NCI-H446 treated with DMSO at 0.1 percent for 48 hours (cell line): ENCODE results near the gene LSM10.

ENCODE experiments used
- DNase-seq: peaks from one replicate; lab custom pipeline; 2025; lab: John Stamatoyannopoulos, UW

LSM10 gene

DNA sequence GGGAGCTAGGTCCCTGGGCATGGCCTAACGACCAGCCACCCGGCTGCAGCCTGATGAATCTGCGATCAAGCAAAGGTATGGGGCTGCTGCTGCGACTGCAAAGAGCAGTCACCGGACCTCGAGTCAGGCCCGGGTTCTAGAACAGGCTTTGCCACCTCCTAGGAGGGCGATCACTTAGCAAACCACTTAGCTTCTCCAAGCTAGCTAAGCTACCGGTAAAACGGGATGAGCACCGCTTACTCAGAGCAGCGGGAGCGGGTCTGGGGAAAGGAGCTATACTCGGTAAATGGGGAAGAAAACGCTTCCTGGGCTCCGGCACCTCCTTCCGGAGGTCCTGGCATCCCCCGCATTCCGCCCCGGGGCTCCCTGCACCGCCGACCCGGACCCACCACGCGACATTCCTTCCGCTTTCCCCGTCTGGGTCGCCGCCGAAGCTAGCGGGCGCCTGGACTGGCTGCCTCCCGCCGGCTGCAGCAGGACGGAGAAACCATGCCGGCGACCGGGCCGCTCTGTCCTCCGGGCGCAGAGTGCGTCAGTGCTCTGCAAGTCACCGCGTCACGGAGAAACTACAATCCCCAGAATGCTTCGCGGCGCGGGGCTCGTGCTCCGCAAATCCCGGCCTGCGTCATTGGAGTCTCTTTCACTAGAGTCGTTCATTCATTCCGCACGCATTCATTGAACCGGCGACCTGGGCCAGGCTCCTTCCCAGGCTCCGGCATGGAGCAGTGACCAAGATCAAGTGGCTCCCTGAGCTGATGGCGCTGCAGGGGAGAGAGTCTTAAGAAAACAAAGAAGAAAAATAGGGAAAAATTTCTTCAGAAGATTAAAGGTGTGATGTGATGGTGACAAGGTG, at the start of gene LSM10:
Gene LSM10 (minus strand): TSS at position 531 of the 853 bp plus-strand sequence. CDS start 3,779 bp downstream, outside the sequence.
- DNase-seq: peak; percentile 85

DNA sequence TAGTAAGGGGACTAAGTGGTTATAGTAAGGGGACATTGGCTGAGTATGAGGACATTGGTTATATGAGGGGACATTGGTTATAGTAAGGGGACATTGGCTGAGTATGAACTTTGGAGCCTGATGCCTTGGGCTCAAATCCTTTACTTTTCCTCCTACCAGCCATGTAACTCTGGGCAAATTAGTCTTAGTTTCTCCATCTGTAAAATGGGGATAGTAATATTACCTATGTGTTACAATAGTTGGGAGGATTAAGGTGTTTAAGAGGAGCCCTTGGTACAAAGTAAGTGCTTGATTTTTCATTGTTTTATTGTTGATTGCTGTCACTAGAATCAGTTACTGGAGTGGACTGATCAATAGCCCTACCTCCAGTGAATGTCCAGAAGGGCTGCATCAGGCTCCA, 49.7 kb upstream of the LSM10 start:
- no peak for DNase-seq

DNA sequence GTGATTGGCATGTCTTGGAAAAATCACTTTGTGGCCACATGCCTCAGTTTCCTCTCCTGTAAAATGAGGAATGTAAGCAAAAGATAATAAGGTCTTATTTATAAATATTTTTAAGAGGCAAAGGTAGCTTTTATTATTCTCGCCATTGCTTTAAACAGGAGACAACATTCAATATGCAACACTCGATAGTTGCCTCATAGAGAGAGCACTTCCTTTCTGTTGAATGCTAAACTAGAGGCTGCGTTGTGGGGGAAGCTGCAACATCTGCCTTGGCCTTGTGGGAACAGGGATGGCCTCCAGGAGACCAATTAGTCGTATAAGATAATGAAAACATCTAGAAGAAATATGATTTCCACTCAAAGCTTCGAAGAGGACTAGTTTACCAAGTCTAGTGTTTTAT, 49.0 kb upstream of the LSM10 start:
- DNase-seq: no peak

DNA sequence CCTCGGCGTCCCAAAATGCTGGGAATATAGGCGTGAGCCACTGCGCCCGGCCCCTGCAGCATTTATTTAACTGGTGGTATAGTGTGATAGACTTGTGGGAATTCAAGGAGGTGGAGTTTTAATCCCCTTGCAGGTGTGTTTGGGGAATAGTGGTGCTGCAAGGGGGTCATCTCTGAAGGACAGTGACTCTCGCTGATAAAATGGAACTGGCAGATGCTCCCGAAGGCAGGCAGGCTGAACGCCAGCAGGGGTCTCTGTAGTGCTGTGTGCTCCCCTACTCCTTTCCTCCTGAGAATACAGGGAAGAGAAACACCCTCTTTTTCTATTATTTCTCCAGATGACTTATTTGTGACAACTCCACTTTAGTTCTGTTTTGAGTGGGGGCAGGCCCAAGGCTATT, 48.6 kb upstream of the LSM10 start:
- DNase-seq: no peak

DNA sequence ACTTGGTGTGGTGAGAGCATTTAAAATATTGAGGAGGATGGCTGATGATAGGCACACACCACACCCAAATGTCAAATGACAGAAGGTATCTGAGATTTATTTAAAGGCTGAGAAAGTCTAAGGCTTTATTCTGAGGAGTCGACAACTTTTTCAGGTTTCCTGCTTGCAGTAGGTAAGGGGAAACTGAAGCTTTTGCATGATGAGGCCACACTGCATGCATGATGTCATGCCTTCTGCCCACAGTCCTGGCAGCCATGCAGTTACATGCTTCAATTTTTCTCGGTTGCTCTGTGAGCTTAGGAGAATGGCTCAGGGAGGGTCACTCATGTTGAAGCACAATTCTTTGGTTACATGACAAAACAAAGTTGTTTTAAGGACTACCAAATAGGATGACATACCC, 45.6 kb upstream of the LSM10 start:
- no peak for DNase-seq

DNA sequence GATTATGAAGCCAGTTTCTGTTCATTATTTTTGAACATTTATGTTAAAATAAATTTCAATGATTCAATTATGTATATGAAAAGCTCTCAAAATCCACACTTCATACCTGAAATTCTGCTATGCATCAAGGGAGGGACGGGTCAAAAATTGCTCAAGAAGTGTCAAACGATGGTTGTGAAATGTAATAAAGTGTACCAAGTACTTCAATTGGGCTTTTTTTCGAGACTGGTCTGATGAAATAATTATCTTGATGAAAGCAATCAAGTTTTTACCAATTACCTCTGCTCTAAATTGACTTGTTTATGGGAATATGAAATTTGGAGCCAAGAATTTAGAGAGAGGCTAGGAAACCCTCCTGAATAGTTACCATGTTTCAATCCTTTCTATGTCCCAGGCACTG, 44.6 kb upstream of the LSM10 start:
- no peak for DNase-seq

DNA sequence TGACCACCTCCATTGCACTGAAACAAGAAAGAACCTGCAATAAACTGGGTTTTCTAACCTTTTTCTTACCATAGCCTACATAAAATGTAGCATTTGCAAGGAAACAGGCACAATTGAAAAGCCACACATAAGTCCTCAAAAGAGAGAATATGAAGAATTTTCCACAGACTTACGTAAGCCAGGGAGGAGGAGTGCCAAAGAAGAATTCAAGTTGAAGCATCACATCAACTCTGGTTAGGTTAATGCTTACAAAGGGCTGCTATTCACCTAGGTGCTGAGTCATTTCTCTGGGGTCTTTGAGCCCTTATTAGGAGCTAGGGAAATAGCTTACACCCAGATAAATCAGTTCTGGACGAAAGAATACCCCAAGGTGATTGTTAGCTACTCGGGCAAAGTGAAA, 42.9 kb upstream of the LSM10 start:
- no peak for DNase-seq

DNA sequence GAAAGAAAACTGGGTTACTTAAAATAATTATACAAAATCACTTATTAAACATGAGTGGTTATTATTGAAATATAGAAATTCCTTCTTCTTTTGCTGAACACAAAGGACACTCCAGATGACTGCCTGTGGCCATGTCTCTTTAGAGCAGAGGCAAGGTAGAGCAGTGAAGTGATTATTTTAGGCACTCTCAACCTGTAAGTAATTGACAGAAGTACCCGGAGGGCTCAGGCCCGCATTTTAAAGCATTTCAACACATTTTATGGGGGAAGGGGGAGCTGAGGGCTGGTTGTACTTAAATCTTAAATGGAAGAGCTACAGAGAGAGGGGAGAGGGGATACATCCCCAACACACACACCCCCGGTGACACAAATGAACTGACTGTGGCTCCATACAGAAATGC, 42.3 kb upstream of the LSM10 start:
- no peak for DNase-seq

DNA sequence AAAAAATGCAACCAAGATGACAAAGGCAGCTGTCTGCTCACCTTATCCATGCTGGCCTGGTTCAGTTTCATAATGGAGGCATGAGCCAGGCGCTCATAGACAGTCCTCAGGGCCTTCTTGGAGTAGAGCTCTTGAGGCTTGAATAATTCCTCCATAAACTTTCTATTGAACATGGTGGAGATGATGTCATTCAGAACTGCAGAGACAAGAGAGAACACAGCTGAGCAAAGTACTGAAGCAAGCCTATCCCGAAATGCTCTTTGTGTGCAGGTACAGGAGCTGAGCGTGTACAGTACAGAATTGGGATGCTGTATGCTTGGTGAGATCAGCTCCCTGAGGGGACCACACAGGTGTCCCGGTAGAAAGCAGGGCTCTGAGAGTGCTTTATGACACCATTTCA, 41.0 kb upstream of the LSM10 start:
- no peak for DNase-seq

DNA sequence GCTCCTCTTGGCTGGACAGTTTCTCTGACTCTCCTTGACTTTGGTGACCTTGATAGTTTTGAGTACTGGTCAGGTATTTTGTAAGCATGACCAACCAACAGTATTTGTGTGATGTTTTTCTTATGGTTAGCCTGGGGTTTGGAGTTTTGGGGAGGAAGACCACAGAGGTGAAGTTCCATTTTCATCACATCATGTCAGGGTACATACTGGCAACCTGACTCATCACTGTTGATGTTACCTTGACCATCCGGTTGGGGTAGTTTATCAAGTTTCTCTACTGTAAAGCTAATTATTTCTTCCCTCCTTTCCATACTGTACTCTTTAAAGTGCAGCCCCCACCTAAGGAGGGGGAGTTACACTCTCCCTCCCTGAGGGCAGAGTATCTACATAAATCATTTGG, 39.1 kb upstream of the LSM10 start:
- no peak for DNase-seq

DNA sequence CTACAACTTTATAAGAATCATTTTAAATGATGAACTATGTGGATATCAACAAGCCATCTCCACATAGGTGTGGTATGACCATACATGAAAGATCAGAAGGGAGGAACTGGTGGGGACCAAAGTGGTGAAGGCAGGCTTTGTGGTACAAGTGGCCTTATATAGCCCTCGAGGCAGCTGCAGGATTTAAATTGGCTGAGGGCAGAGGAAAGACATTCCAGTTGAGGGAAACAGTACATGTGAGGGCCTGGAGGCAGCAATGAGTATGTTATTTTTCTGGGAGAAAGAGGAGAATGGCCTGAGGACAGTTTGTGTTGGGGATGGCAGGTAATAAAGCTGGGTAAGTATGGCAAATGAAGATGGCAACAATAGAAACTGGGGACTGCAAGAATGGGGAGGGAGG, 35.4 kb upstream of the LSM10 start:
- no peak for DNase-seq

DNA sequence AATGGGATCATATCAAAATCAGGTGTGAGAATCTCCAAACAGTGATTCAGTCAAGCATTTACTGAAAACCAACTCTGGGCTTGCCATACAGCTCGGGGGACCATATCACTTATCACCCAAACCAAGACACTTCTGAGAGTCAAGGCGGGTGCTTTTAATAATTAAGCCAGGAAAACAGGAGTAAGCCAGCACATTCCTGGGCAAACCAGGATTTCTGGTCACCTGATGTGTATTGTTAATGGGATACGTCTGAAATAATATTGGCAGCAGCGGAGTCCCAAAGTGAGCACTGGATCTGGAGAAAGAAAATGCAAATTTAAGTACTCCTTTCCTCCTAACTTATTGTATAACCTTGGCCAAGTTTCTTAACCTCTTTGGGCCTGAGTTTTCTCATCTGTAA, 34.9 kb upstream of the LSM10 start:
- DNase-seq: no peak

DNA sequence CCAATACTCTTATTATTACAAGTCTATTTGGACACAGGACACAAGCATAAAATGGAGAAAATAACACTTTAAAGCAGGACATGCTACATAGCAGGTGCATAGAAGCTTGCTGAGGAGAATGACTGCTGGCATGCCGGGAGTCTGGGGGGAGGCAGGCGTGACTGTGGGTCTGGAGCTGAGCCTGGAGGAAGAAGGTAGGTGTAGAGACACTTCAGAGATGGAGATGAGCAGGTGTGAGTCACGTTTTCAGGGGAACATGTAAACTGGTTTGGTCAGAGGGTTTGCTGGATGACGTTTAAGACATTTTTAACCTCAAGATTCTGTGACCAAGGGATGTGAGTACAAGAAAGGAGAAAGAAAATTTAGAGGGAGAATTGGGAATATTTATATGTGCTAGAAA, 28.1 kb upstream of the LSM10 start:
- DNase-seq: no peak

DNA sequence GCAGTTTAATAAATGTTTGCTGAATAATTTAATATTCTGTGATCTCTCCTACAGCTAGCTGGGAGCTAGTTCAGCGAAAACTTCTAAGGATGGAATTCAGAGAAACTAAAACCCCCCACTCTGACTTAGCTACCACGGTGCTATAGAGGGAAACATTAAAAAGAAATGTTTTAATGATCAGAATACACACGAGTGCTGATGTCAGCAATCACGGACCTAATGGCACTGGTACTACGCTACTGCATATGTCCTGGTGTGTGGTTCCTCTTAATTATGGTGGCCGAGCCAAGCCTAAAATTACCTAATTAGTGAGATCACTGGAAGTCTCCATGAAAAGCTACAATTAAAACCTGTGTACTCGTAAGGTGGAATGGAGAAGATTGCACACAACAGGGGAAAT, 23.9 kb upstream of the LSM10 start:
- DNase-seq: no peak

DNA sequence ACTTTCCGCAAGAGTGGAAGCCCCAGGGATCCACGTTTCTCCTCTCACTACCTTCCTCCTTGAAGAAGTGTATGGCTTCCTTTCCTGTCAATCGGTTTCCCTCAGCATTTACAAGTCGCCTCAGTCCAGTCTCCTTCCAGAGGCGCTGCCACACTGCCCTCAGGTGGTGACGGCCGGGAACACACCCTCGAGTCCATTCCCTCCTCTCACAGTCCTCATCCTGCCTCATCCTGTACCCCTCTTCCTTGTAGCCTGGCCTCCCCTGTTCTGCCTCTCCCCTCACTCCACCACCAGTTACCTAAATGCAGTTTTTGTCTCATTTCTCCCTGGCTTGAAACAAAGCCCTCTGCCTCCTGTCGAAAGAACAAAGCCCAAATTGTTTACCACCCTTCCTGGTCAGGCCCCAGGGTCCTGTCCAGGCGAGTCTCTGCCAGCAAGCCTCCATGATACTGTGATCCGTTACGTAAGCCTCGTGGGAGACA, 23.2 kb upstream of the LSM10 start:
- peak; percentile 63 for DNase-seq

DNA sequence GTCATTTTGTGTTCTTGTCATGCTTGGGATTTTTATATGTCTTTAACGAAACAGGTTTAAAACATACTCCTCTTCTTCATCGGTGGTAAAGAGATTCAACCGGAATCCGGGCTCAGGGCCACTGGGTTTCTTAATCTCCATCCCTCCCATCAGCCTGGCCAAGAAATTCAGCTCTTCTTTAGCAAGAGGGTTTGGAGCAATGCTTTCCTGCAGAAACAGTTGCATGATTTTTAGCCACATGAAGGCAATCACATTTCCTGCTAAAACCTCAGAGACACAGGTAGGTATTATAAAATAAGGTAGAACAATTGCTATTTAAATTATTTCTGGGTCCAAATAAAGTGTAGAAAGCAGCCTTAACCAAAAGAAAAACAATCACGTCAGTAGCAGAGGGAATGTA, 22.7 kb upstream of the LSM10 start:
- DNase-seq: no peak

DNA sequence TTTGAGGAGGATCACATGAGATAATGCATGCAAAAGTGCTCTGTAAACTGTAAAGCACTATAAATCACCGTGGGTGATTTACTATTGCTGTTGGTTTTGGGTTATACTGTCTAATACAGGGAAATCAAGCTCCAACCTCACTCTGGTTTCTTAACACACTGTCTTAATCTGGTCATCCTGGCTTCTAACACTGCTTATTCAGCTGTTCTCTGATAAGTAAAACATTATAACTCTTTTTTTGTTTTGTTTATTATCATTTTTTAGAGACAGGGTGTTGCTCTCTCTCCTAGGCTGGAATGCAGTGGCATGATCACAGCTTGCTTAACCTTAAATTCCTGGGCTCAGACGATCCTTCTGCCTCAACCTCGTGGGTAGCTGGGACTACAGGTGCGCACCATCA, 21.9 kb upstream of the LSM10 start:
- DNase-seq: no peak

DNA sequence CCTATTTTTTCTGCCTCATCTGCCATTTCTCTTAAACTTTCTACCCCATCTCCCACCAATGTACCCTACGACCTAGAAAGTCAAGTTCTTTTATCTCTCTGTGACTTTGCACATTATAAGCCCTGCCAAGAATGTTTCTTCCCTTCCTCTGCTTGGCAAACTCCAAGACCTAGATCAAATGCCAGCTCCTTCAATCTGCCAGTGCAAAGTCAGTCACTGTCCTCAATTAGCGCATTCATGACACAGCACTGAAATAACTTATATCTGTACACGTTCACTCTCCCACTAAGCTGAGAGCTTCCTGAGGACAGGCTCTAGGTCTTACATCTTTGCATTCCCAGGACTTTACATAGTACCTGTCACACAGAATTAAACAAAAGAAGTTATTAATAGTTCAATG, 21.4 kb upstream of the LSM10 start:
- DNase-seq: peak; percentile 18

DNA sequence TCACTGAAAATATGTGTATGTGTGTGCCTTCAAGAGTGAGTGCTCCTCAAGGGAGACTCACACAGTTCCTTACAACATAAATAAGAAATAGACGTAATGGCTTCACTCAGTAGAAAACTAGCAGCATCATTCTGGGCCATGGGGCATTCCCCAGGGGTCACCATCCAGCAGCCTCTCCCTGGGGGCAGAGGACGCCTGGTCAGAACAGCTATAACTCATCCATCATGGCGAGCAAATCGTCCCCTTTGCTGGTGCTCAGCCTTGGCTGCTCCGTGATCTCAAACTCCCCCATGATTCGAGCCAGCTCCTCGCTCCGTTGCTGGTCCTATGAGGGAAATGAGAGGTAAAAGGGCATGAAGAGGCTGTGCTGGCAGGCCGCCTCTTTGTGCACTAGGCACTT, 20.2 kb upstream of the LSM10 start:
- DNase-seq: no peak

DNA sequence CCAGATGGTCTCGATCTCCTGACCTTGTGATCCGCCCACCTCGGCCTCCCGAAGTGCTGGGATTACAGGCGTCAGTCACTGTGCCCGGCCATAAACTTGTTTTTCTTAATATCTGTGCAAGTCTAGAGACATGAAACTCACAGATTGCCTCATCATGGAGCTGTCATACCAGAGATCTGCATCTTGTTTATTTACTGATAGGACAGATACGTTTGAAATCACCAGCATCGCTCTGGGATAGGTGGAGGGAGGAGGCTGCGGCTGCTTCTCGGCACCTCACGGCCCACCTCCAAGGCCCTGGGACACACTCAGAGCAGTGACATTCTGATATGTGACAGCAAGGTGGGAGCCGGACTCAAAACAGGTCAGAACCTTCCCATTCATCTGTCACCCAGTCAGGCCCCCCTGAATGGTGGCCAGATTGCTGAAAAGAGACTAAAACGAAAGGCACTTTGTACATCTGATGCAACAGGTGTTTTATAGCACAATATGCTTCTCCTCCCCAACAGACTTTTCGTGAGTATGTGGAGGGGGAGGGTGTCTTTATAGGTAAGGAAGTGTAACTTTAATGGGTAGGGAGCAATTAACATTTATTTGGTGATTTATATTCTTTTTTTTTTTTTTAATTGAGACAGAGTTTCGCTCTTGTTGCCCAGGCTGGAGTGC, 18.1 kb upstream of the LSM10 start:
- no peak for DNase-seq

DNA sequence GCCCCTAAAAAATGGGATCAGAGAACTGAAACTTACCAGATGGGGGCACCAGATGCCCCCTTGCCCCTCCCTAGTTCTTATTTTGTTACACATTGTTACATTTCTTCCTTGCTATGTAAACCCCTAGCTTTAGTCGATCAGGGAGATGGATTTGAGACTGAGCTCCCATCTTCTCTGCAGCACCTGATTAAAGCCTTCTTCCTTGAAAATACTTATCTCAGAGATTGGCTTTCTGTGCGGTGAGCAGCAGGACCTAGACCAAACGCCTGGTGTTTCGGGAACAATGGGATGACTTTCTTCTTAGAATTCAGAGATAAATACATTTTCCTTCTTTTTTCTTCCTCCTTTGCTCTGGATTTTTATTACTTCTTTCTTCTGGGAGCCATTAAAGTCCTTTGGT, 16.7 kb upstream of the LSM10 start:
- DNase-seq: no peak

DNA sequence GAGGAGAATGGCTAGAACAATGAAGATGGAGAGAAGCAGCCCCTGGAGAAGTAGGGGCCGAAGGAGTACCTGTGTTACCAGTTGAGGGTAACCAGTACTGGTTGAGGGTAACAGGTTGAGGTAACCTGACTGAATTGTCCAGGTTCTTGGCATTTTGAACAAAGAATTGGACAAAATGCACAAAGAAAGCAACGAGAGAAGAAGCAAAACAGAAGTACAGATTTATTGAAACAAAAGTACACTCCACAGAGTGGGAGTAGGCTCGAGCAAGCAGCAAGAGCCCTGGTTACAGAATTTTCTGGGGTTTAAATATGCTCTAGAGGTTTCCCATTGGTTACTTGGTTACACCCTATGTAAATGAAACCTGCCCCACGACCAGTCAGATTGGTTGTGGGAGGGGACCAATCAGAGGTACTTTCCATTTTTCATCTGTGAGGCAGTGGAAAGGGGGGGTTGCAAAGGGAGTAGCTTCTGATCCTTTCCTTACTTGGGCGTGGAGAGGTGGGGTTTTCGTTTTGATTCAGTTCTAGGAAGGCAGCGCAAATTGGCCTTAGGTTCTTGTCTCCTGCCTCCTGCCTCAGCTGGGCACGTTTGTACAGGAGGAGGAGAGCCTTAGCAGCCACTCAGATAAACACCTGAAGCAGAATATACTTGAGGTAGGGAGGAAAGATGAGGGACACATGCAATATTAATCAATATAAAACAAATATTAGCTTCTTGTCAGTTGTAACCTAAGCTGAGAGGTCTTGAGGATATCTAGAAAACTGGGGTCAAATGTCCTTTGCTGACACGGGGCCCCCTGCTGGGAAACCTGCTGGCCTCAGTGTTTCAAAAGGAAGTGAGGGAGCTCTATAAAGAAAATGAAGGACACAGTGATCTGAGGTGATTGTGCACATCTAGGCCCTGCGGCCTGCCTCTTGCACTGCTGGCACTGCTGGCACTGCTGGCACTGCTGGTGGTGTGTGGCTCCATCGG, 14.3 kb upstream of the LSM10 start:
- DNase-seq: no peak
